IPS DF 19.7 (cell line): ENCODE data around the gene TTLL1.
A peak's percentile ranks its signal among the peaks of the same experiment; 100 is the strongest.
"Not testable (repeated sequence)": the region's sequence is repeated elsewhere in the genome, so short reads cannot be mapped to it uniquely, and the experiment has no call there.

Experiments used
- DNase-seq: peaks from one replicate; pipeline ENCODE4 v3.0.0-alpha.2; 2013; ENCODE audit warnings: low read depth, low spot score

TTLL1 gene

GRCh38 chr22:43110444-43110926 is 21.3 kb upstream of the TTLL1 start, which contains the start of gene BIK:
Gene BIK, plus strand, starts transcription at chr22:43110750. Its CDS starts 13,273 bp downstream, at chr22:43124023.
- DNase-seq: peak; percentile 38

- DNase-seq: no peak
These were observed 20.8 kb upstream of the TTLL1 start for GRCh38 chr22:43109921-43110443.

GRCh38 chr22:43109511-43109910 is 20.3 kb upstream of the TTLL1 start:
- DNase-seq: no peak

- no peak for DNase-seq
These were observed 17.1 kb upstream of the TTLL1 start for GRCh38 chr22:43106302-43106701.

- not testable (repeated sequence) for DNase-seq
These were observed 15.8 kb upstream of the TTLL1 start for GRCh38 chr22:43104950-43105349.

GRCh38 chr22:43104056-43104625 is 14.9 kb upstream of the TTLL1 start:
- DNase-seq: not testable (repeated sequence)

GRCh38 chr22:43101306-43101705 is 12.1 kb upstream of the TTLL1 start:
- DNase-seq: no peak

GRCh38 chr22:43100225-43100624 is 11.0 kb upstream of the TTLL1 start:
- DNase-seq: no peak

- DNase-seq: no peak
These were observed 9.9 kb upstream of the TTLL1 start for GRCh38 chr22:43099095-43099494.

GRCh38 chr22:43098356-43098755 is 9.2 kb upstream of the TTLL1 start:
- no peak for DNase-seq

GRCh38 chr22:43096420-43096819 is 7.2 kb upstream of the TTLL1 start:
- DNase-seq: no peak

GRCh38 chr22:43094551-43094950 is 5.4 kb upstream of the TTLL1 start:
- DNase-seq: no peak

- no peak for DNase-seq
These were observed 4.9 kb upstream of the TTLL1 start for GRCh38 chr22:43094085-43094484.

GRCh38 chr22:43092085-43092484 is 2.9 kb upstream of the TTLL1 start:
- no peak for DNase-seq

GRCh38 chr22:43090130-43090789 is 1.1 kb upstream of the TTLL1 start:
- no peak for DNase-seq

GRCh38 chr22:43088627-43088983 is 586 bp downstream of the TTLL1 start:
- DNase-seq: no peak

- DNase-seq: no peak
These were observed 3.3 kb downstream of the TTLL1 start for GRCh38 chr22:43085658-43086606.

GRCh38 chr22:43081968-43082367 is 7.2 kb downstream of the TTLL1 start:
- no peak for DNase-seq

- DNase-seq: no peak
These were observed 8.6 kb downstream of the TTLL1 start for GRCh38 chr22:43080616-43081015.

- DNase-seq: no peak
These were observed 9.4 kb downstream of the TTLL1 start for GRCh38 chr22:43079742-43080141.

- DNase-seq: no peak
These were observed 10.7 kb downstream of the TTLL1 start for GRCh38 chr22:43078522-43078921.
